GM21423 (cell line): ENCODE data around the gene ATP6V1E1.

Source experiments
- ATAC-seq: cut with Tn5 transposase; IDR thresholded peaks from one replicate; pipeline ENCODE4 v1.9.1; 2021; ENCODE audit warnings: mild to moderate bottlenecking, moderate library complexity; ENCODE audit not compliant: unreplicated experiment

ATP6V1E1 gene

DNA sequence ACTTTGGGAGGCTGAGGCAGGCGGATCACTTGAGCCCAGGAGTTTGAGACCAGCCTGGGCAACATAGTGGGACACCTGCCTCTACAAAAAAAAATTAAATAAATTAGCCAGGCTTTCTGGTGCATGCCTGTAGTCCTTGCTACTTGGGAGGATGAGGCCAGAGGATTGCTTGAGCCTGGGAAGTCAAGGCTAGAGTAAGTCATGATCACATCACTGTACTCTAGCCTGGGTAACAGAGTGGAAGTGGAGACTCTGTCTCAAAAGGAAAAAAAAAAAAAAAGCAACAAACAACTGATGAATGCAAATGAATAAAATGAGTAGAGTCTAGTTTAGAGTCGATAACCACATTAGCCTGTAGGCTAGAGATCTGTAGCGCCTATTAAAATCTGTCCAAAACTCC lies 6.1 kb upstream of the ATP6V1E1 start:
- no peak for ATAC-seq

DNA sequence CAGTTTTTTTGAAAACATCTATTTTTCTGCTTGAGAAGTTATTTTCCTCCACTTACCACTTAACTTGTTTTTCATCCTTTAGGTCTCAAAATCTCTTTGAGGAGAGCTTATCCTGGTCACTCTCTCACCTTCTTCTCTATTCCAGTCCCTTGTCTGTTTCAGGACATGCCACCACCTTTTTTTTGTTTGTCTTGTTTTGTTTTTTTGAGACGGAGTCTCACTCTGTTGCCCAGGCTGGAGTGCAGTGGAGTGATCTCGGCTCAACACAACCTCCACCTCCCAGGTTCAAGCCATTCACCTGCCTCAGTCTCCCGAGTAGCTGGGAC lies 5.4 kb upstream of the ATP6V1E1 start:
- ATAC-seq: no peak

DNA sequence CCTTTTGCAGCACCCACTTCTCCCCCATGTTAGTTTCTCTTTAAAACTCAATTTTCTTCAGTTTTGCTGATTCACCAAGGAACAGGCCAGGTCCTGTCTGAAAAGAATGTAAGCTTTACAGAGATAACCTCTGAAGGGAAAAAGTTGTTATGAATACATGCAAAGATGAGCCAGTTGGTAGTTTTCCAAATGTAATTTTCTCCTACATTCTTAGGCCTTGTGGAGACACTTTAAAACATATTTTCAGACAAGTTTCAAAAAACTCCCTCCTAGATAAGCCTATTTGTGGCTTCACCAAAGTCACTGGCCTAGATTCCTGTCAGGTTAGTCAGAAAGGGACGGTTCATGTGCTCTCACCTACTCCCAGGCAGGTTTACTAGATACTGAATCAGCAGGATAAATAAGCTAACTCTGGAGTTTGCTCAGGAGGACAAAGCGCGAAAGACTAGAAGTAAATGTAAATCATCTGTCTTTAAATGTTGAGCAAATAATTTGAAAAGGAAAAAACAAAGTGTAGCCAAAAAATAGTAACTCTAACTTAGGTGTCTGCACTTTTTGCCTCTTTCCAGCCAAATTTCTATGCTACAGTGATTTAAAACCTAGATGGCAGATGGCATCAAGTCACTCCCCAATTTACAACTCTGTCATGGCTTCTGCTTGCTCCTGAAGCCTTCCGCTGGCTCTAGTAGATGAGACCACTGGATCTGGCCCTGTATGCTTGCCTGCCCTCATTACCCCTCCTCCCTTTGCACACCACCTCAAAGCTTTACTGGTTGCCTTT lies 4.9 kb upstream of the ATP6V1E1 start:
- no peak for ATAC-seq

DNA sequence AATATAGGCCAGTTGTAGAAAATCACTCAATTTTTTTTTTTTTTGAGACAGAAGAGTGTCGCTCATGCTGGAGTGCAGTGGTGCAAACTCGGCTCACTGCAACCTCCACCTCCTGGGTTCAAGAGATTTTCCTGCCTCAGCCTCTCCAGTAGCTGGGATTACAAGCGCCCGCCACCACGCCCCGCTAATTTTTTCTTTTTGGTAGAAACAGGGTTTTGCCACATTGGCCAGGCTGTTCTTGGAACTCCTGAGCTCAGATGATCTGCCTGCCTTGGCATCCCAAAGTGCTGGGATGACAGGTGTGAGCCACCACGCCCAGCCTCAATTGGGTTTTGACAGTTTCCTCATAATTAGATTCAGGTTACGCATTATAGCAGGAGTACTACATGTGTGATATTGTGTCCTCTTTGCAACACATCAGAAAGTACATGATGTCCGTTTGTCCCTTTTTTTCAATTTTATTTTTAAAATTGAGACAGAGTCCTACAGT lies 2.6 kb upstream of the ATP6V1E1 start:
- ATAC-seq: no peak

DNA sequence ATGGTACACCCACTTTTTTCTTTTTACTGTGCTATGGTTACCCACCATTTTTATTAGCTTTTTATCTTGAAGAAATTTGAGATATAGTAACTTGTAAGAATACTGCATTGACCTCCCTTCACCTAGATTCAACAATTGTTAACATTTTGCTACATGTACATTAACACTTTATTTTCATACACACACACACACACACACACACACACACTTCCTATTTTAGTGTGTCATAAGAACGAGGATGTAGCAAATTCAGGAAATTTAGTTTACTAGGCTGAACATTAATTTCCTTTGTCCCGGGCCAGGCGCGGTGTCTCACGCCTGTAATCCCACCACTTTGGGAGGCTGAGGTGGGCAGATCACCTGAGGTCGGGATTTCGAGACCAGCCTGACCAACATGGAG lies 1.1 kb upstream of the ATP6V1E1 start:
- no peak for ATAC-seq

DNA sequence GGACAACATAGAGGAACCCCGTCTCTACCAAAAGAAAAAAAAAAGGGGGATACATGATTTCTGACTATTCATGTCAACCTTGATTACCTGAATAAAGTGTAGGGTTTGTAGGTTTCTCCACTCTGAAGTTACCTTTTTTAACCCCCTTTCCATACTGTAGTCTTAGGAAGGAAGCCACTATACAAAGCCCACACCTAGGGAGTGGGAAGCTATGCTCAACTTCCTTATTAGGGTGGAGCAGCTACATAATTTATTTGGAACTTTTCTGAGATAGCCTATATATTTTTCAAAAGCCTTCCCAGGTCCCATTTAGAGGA lies 582 bp upstream of the ATP6V1E1 start:
- no peak for ATAC-seq

DNA sequence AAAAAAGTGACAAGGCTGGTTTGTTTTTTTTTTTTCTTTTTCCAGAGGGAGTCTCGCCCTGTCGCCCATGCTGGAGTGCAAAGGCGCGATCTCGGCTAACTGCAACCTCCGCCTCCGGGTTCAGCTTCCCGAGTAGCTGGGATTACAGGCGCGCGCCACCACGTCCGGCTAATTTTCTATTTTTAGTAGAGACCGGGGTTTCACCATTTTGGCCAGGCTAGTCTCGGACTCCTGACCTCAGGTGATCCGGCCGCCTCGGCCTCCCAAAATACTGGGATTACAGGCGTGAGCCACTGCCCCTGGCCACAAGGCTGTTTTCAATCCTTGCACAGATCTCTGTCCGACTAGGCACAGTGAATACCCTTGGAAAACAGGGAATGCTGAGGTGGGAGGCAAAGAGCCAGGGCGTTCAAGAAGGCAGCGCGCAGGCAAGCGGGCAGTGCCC lies 566 bp downstream of the ATP6V1E1 start:
- no peak for ATAC-seq

DNA sequence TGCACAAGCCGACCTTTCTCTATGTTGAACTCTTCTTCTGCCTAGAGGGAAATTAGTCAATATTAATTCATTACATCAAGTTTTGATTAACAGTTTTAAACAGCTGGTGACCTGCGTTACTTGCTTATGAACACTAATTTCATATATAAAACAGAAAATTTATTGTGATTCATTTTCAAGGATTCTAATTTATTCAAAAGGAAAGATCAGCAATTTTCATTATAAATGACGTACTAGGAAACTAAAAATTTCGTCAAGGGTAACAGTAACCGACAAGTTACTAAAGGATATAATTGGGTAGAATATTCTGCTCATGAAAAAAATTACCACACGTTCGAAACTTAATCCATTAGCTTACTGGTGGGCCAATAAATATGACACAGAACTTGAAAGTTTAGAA lies 15.3 kb downstream of the ATP6V1E1 start:
- ATAC-seq: no peak

DNA sequence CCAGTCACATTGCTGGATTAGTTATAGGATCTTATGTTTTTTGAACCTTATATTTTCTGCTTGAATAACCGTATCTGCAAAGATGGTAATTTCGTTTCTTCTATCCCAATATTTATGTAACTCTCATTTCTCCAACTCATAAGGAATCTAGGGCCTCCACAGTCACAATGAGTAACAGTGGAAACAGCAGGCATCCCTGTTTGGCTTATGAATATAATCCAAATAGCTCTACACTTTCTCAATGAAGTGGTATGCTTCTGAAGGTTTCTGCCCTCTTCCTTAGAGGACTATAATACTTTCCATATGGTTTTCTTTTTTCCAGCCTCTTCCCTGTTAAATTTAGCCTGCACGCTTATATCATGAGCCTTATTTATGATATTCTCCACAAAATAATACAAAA lies 16.5 kb downstream of the ATP6V1E1 start:
- no peak for ATAC-seq

DNA sequence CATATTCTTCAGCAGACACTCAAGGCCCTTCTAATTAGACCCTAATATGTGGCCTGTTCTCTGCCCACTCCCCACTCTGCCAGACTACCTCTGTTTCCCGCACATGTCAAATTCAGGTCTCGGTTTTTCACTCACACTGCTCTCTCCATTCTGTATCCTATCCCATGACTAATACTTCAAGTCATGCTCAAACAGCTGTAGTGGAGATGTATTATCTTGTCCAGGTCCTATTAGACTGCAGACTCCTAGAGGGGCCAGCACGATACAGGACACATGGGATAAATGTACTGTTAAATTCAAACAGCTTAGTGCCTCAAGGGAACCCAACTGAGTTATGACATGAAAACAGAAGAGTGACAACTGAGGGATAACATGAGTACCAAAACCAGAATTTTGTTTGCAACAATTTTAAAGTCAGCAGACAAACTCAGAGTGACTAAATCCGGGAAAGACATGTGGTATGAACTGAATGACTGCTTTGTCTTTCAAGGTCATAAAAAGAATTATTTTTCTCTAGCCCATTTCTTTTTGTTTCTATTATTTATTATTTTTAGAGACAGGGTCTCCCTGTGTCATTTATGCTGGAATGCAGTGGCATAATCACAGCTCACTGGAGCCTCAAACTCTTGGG lies 20.5 kb downstream of the ATP6V1E1 start:
- no peak for ATAC-seq

DNA sequence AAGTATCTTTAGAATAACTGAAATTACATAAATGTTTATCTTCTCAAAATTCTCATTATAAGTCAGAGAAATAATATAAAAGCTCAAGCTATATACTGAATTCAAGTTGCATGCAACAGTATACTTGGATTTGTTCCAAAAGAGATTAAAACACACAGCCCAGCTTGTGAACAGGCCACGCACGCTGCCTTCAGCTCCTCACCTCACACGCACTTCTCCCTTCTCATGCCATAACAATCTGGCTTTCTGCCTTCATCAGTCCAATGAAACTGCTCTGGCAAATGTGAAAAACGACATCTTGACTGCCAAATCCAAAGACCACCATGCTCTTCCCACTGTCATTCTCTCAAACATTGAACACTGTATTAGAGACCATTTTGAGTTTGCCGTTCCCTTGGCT lies 22.1 kb downstream of the ATP6V1E1 start:
- no peak for ATAC-seq

DNA sequence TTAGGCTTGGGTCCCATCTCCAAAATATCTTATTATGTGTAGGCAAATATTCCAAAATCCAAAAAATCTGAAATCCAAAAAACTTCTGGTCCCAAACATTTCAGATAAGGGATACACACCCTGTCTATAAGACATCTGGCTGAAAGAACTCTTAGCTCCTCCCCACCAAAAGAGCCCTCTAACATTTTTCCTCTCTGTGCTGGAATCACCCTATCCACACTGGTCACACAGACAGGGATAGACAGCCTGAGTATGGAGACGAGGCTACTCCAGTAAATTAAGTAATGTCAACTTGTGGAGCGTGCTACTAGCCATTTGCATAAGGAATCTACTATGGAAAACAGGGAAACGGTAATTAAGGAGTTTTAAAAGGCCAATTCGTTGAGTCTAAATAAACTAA lies 24.9 kb downstream of the ATP6V1E1 start:
- no peak for ATAC-seq

DNA sequence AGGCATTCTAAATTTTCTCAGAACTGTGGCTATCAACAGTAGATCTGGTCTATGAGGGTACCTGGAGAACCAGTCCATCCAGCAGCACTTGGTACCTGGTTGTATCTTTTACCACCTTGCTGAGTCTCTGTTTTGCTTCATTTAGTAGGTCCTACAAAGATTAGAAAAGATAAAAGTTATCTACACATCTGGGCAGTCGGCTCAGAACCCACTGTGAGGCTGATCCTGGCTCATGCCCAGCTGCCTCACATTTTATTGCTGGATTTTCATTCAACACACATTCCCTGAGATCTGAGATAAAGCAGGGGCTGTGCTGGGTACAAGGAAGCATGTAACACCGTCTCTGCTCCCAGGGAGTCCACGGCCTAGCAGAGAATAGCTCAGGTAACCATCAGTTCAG lies 27.5 kb downstream of the ATP6V1E1 start:
- ATAC-seq: no peak

DNA sequence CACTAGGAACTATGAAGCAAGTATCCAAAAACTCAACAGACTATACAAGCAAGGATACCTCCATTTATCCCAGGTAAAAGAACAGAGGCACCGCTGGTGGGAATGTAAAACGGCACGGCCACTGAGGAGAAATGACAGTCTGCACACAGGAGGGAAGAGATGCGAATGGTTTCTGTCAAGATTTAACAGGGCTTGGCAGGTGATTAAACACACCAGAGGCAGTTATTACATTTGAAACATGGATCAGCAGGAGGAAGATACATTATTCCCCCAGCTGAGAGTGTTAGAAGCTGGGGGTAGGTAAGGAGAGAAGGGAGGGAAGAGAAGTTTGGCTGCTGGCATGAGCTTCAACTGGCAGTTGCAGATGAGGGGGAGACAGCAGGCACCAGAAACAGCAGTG lies 30.2 kb downstream of the ATP6V1E1 start:
- ATAC-seq: no peak

DNA sequence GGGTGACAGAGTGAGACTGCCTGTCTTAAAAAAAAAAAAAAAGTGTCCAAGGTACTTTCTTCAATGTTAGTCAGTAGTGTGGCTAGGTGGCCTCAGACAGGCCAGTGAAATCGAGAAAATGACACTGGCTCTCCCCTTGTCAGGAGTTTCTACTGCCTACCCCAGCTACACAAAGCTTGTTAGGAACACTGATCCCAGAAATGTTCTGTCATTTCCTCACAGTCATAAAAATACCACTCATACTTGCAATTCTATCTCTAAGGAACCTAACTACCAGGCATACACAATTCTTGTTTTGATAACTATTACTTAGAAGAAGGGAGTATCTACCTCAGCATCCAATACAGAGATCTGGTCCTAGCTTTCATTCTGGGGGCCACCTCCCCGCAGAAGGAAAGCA lies 31.3 kb downstream of the ATP6V1E1 start:
- ATAC-seq: no peak

DNA sequence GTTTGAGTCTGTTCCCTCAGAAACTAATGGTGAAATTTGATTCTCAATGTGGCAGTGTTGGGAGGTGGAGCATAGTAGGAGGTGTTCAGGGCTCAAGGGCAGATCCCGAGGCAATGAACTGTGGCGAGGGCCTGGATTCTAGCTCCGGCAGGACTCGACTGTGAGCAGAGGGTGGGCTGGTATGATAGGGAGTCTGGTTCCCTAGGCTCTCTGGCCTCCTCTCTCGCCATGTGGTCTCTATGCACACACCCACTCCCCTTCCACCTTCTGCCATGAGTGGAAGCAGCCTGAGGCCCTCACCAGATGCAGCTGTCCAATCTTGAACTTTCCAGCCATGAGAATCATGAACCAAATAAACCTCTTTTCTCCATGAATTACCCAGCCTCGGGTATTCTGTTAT lies 32.3 kb downstream of the ATP6V1E1 start:
- ATAC-seq: no peak

DNA sequence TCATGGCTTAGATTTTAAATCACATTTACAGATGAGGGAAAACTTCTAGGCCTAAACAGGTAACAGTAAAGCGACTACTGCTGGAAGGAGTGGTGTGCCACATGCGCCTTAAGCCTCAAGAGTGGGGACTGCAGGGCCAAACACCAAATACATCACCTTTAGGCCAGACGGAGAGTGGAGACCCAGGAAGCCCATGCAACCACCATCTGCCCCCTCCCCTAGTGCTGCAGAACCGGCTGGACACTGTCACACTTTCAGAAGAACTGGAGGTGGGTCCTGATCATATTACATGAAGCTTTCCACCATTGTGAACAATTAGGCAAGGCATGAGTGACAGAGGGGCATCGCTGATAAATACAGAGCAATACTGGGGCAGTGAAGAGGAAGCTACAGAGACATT lies 36.3 kb downstream of the ATP6V1E1 start:
- ATAC-seq: no peak

DNA sequence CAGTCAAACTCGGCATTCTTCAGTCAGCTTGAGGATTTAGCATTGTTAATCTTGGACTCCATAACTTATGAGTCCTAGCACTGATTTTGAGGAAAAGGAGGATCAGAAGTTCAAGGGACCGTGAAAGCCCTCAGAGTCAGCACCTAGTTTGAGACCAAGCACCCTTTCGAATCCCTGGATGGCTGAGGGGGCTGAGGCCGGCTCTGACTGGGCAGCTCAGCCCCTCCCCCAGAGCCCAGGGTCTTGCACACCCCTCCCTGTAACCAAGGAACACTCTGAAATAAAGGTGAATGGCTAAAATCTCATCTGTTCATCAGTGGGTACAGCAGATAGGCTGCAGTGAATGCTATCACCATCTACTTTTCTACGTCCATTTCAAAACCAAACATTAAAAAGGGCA lies 38.0 kb downstream of the ATP6V1E1 start:
- ATAC-seq: no peak

DNA sequence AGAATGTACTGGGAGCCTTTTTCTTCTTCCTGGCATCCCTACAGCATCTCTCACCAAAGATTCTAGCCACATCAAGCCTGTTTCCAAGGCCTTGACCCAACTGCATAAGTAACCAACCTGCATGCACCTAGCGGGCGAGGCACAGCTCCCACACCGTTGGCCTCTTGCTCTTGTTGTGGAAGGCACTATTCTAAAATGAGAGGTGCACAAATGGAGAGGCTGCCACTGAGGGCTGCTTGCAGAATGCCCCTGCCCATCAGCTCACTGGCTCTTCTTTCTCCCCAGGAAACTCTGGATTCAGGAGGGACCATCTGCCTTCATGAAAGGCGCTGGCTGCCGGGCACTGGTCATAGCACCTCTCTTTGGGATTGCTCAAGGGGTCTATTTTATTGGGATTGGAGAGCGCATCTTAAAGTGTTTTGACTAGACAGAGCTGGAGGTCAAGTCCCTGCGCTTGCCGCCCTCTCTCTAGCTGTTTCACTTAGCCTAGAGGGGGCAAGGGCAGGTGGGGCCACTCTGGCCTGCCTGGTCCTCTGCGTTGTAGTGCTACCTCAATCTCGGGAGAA lies 38.7 kb downstream of the ATP6V1E1 start:
- ATAC-seq: no peak

DNA sequence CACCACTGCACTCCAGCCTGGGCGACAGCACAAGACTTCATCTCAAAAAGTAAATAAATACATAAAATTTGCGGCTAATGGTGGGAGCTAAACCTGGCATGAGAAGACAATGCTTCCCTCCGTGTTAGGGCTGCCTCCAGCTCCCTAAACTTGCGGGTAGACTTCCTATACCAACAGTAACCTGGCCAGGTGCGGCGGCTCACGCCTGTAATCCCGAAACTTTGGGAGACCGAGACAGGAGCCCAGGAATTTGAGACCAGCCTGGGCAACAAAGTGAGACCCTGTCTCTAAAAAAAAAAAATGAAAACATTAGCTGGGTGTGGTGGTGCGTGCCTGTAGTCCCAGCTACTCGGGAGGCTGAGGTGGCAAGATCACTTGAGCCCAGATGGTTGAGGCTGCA lies 39.9 kb downstream of the ATP6V1E1 start:
- no peak for ATAC-seq

DNA sequence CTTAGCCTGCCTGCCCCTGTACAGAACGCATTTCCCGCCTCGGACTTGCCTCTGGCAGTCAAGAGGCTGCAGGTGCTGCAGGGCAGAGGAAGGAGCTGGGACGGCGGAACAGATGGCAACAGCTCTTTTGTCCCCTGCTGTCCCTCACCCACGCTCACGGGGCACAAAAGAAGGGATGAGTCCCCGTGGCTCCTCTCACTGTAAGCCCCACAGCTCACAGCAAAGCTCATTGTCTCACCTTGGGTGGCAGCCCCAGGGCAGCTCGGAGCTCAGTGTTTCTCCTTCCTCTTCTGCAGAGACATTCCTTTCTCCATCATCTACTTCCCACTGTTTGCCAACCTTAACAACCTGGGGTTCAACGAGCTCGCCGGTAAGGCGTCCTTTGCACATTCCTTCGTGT lies 40.9 kb downstream of the ATP6V1E1 start:
- ATAC-seq: no peak

DNA sequence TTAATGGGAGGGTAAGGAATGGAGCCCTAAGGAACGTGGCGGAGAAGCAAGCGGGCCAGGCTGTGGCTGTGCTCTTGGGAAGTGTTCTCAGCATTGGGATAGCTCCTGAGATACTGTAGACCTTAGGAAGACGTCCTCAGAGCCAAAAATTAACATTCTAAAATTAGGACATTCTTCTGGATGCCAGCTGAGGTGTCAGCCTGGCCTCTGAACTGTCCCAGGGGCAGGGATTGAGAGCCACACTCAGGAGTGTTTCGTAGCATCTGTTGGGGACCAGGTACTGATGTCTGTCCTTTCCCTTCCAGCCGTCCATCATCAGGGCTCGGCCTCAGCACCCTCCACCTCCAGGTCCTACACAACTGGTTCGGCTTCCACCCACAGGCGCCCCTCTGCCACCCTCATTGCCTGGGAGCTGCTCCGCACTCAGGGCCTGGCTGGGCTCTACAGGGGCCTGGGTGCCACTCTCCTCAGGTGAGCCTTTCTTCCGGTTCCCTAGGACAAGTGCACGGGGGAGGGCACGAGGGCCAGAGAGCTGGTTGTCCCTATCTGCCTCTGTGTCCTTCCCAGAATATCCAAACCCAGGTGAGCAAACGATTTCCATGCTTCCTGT lies 41.6 kb downstream of the ATP6V1E1 start:
- no peak for ATAC-seq
